H1 (cell line): Measurements from ENCODE around the gene OLFM2. TPM values are rescaled to one million over a fixed set of nuclear protein-coding genes. Genes with fewer than 3 reads are reported as not detected.

Source experiments
- USF2 ChIP-seq: IDR thresholded peaks from 2 replicates; pipeline ENCODE4 v1.6.1; 2011; ENCODE audit warnings: low read length, improper control_type of control experiment
- polyA plus RNA-seq, 7 experiments: library from polyadenylated mRNA; depleted of rRNA in 3 of 7; stranded (reverse) in 5 of 7; unstranded in 2 of 7; fragments of >200 nt in 5 of 7; fragments of 200-250 nt in 2 of 7; gene quantifications; 1 replicate in 5 of 7; 2 replicates in 1 of 7; 4 replicates in 1 of 7; pipeline versions ENCODE4 v1.2.1 to v1.2.3, GENCODE V29; 2011 to 2013; ENCODE audit warnings: missing spikeins in 2 of 7, mixed read lengths in 2 of 7
- total RNA-seq: library from RNA; stranded (reverse); fragmentation: NEBNext Ultra II Directional; extraction: Animal tissue kit (Norgen Biotek cat#: 25700); gene quantifications from 2 replicates; pipeline ENCODE4 v1.2.1, GENCODE V29; 2021

Gene OLFM2
- total and polyA plus RNA-seq, 2 of the 8 experiments (the other 6 are each of a cell fraction or from before 2014, with no cell fraction given): 68.2 to 151 TPM

GRCh38 chr19:9967326-9967725, 31.0 kb upstream of the OLFM2 start (continued):
- TF ChIP-seq USF2: no peak
